ENCODE results near the gene ALDH3A1. TPM values are rescaled to one million over a fixed set of nuclear protein-coding genes. Genes with fewer than 3 reads are reported as not detected.

ALDH3A1 gene
- total RNA-seq, 3 donors from 2014 or later (not counting 1 experiment from before 2014, with no cell fraction given), result not detected

DNA sequence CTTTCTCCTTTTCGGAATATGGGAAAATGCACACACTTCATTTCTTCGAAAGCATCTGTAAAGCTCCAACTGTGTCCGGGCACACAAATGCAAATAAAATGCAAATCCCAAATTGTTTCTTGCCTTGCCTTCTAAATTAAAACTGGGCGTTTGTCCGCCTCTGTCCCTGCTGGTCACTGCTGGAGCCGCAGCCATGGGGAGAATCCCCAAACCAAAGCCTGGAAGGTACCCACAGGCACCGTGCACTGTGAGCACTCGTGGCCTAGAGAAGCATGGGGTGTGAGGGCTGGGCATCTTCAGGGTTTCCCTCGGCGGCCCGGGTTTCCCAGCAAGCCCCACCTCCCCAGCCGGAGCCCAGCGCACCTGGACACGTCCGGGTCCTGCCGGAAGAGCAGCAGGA is 34.6 kb downstream of the ALDH3A1 start:
- Histone ChIP-seq H3K4me3 (ENCODE audit: low read length) (no peak overlapping the region), H3K27ac (ENCODE audit: low read length) (no peak overlapping the region), H3K4me1 (ENCODE audit: control insufficient read depth, insufficient read depth, low read length) (no peaks in the 10 kb centered on the region), H3K36me3 (ENCODE audit: control insufficient read depth, insufficient read depth, low read length) (no peaks in the 10 kb centered on the region), H3K27me3 (ENCODE audit: control insufficient read depth, insufficient read depth, low read length) (no peaks in the 10 kb centered on the region), H3K9me3 (ENCODE audit: control insufficient read depth, insufficient read depth, low read length) (no peaks in the 10 kb centered on the region)
- Mint-ChIP-seq H3K9me3 (no peaks in the 10 kb centered on the region), H3K4me3 (no peak overlapping the region), H3K4me1 (no peaks in the 10 kb centered on the region), H3K36me3 (no peaks in the 10 kb centered on the region), H3K27me3 (ENCODE audit: low read depth in 2 of 2) (no peaks in the 10 kb centered on the region), H3K27ac (no peak overlapping the region)
- ATAC-seq, result no peak
- no peak for DNase-seq
- intact Hi-C loops (cut with micrococcal nuclease), result no loop called here
- TF ChIP-seq, protein P1, sequence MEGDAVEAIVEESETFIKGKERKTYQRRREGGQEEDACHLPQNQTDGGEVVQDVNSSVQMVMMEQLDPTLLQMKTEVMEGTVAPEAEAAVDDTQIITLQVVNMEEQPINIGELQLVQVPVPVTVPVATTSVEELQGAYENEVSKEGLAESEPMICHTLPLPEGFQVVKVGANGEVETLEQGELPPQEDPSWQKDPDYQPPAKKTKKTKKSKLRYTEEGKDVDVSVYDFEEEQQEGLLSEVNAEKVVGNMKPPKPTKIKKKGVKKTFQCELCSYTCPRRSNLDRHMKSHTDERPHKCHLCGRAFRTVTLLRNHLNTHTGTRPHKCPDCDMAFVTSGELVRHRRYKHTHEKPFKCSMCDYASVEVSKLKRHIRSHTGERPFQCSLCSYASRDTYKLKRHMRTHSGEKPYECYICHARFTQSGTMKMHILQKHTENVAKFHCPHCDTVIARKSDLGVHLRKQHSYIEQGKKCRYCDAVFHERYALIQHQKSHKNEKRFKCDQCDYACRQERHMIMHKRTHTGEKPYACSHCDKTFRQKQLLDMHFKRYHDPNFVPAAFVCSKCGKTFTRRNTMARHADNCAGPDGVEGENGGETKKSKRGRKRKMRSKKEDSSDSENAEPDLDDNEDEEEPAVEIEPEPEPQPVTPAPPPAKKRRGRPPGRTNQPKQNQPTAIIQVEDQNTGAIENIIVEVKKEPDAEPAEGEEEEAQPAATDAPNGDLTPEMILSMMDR (IDR thresholded peaks at IDR 0.05), result no peak
- 85% methylated on average over 16 of the region's 16 CpGs for WGBS (ENCODE audit: insufficient coverage)

GRCh38 chr17:19712436-19713004 is 35.6 kb downstream of the ALDH3A1 start:
- no peaks in the 10 kb centered on the region for H3K36me3 ChIP-seq (ENCODE audit: control insufficient read depth, insufficient read depth, low read length)
- no peaks in the 10 kb centered on the region for H3K27me3 ChIP-seq (ENCODE audit: control insufficient read depth, insufficient read depth, low read length)
- H3K4me1 Mint-ChIP-seq, result no peaks in the 10 kb centered on the region
- no peak overlapping the region for H3K27ac Mint-ChIP-seq
- no peak overlapping the region for H3K27ac ChIP-seq (ENCODE audit: low read length)
- intact Hi-C loops (cut with micrococcal nuclease), result no loop called here
- TF ChIP-seq, protein P1 (IDR thresholded peaks at IDR 0.05), result no peak
- no peaks in the 10 kb centered on the region for H3K9me3 ChIP-seq (ENCODE audit: control insufficient read depth, insufficient read depth, low read length)
- no peak overlapping the region for H3K4me3 Mint-ChIP-seq
- H3K4me3 ChIP-seq (ENCODE audit: low read length), result no peak overlapping the region
- no peaks in the 10 kb centered on the region for H3K9me3 Mint-ChIP-seq
- ATAC-seq, result no peak
- H3K27me3 Mint-ChIP-seq (ENCODE audit: low read depth in 2 of 2), result no peaks in the 10 kb centered on the region
- no peaks in the 10 kb centered on the region for H3K4me1 ChIP-seq (ENCODE audit: control insufficient read depth, insufficient read depth, low read length)
- H3K36me3 Mint-ChIP-seq, result no peaks in the 10 kb centered on the region
- WGBS (ENCODE audit: insufficient coverage), result 94% methylated on average over 10 of the region's 12 CpGs
- DNase-seq, result no peak

DNA sequence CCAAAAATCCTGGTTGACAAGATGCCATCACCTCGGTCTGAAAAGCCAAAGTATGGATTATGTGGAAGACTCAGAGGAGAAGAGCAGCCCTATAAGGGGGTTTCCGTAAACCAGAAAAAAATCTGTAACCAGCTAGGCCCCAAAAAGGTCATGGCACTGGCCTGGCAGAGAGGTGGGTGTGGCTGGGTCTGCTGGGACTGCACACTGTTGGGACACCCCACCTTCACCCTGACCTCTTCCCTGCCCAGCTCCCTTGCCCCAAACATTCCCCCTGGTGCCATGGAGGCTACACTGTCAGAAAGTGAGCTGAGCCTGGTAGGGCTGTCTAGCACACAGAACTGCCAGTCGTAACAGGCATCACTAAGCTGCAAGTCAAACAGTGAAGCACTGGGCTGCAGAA is 38.3 kb downstream of the ALDH3A1 start:
- H3K36me3 ChIP-seq (ENCODE audit: control insufficient read depth, insufficient read depth, low read length), result no peaks in the 10 kb centered on the region
- WGBS (ENCODE audit: insufficient coverage), result 84% methylated on average over 3 of the region's 3 CpGs
- Mint-ChIP-seq H3K4me3 (no peak overlapping the region), H3K4me1 (no peaks in the 10 kb centered on the region), H3K27me3 (ENCODE audit: low read depth in 2 of 2) (no peaks in the 10 kb centered on the region), H3K27ac (no peak overlapping the region), H3K36me3 (no peaks in the 10 kb centered on the region), H3K9me3 (no peaks in the 10 kb centered on the region)
- H3K4me1 ChIP-seq (ENCODE audit: control insufficient read depth, insufficient read depth, low read length), result no peaks in the 10 kb centered on the region
- TF ChIP-seq, protein P1 (IDR thresholded peaks at IDR 0.05), result no peak
- ATAC-seq (no peak), DNase-seq (no peak)
- no peak overlapping the region for H3K4me3 ChIP-seq (ENCODE audit: low read length)
- H3K27me3 ChIP-seq (ENCODE audit: control insufficient read depth, insufficient read depth, low read length), result no peaks in the 10 kb centered on the region
- H3K27ac ChIP-seq (ENCODE audit: low read length), result no peak overlapping the region
- intact Hi-C loops (cut with micrococcal nuclease), result no loop called here
- no peaks in the 10 kb centered on the region for H3K9me3 ChIP-seq (ENCODE audit: control insufficient read depth, insufficient read depth, low read length)
